ENCODE data around the gene TLN1.
A peak's percentile ranks its signal among the peaks of the same experiment; 100 is the strongest.

The TLN1 gene

DNA sequence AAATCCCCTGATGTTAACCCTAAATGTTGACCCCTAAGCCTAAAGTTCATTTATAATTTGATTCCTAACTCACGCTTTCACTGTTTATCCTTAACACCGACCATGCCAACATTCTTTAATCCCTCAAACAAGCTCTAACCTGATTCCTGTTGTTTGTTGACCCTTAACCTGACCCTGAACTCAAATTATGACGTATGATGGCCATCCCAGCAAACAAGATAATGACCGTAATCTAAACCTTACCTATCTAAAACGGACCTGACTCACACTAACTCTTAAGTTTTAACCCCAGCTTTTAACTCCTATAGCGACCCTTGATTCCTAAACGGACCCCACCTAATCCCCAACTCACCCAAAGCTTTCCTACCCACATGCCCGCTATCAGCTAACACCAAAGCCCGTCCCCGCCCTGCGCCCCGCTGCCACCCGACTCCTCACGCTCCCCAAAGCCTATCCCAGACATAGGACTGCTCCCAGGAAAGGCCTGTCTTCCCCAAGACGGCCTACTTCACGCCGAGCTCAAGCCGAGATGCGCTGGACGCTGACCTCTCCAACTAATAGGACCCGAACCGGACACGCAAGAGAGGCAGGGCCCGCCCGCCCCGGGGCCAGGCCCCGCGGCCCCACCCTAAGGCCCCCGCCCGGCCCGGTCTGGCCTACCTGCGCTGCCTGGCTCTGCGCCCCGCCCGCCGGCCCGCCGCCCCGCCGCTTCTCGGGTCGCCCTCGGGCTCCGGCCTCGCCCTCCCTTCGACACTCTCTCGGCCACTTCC, 395 bp downstream of the TLN1 start:
- peak overlapping the region; percentile 94 for H3K4me3 ChIP-seq (ENCODE audit: low read depth, low read length)
- TF ChIP-seq, protein P1, sequence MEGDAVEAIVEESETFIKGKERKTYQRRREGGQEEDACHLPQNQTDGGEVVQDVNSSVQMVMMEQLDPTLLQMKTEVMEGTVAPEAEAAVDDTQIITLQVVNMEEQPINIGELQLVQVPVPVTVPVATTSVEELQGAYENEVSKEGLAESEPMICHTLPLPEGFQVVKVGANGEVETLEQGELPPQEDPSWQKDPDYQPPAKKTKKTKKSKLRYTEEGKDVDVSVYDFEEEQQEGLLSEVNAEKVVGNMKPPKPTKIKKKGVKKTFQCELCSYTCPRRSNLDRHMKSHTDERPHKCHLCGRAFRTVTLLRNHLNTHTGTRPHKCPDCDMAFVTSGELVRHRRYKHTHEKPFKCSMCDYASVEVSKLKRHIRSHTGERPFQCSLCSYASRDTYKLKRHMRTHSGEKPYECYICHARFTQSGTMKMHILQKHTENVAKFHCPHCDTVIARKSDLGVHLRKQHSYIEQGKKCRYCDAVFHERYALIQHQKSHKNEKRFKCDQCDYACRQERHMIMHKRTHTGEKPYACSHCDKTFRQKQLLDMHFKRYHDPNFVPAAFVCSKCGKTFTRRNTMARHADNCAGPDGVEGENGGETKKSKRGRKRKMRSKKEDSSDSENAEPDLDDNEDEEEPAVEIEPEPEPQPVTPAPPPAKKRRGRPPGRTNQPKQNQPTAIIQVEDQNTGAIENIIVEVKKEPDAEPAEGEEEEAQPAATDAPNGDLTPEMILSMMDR (IDR thresholded peaks at IDR 0.05; ENCODE audit: borderline replicate concordance, insufficient read depth, low read depth, low read length), result no peak

DNA sequence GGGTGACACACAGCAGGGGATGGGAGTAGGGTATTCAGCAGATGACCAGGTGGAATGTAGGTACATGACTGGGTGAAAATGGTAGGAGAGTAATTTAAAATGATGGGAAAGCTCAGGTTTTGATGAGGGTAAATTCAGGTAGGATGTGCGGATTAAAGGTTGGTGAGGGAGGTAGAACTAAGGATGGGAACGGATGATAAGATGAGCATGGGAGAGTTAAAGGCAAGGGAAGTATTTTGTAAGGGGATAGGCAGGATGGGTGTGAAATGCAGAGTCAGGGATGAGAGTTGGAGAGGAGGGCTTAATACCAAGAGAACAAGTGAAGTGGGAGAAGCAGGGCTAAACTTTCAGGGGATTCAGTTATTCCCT, 1.5 kb downstream of the TLN1 start:
- TF ChIP-seq, protein P1 (IDR thresholded peaks at IDR 0.05; ENCODE audit: borderline replicate concordance, insufficient read depth, low read depth, low read length), result no peak
- peak overlapping the region; percentile 94 for H3K4me3 ChIP-seq (ENCODE audit: low read depth, low read length)

- H3K4me3 ChIP-seq (ENCODE audit: low read depth, low read length), result peak overlapping the region; percentile 94
- TF ChIP-seq, protein P1 (IDR thresholded peaks at IDR 0.05; ENCODE audit: borderline replicate concordance, insufficient read depth, low read depth, low read length), result peak; percentile 51; the same call in 1 of the 2 replicates
Observed at GRCh38 chr9:35729700-35730485, 2.1 kb downstream of the TLN1 start.

DNA sequence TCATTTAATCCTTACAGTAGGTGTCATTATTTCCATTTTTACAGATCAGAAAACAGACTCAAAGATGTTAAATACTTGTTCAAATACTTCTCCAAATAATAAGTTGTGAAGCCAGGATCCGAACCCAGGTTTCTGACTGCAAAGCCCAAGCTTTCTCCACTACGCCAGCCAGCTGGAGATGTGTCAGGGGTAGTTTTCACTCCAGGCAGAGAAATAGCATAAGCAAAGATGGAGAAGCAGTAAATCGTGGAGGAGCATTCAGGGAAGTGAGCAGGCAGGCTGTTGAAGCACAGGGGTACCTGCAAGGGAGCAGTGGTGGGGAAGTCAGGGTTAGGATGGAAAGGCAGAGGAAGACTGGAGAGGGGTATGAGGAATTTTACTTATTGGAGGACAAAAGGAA, 2.9 kb downstream of the TLN1 start:
- H3K4me3 ChIP-seq (ENCODE audit: low read depth, low read length), result peak overlapping the region; percentile 94
- TF ChIP-seq, protein P1 (IDR thresholded peaks at IDR 0.05; ENCODE audit: borderline replicate concordance, insufficient read depth, low read depth, low read length), result no peak

- H3K4me3 ChIP-seq (ENCODE audit: low read depth, low read length), result peak overlapping the region; percentile 35
- TF ChIP-seq, protein P1 (IDR thresholded peaks at IDR 0.05; ENCODE audit: borderline replicate concordance, insufficient read depth, low read depth, low read length), result no peak
Observed at GRCh38 chr9:35728041-35728971, 3.7 kb downstream of the TLN1 start.

- peak overlapping the region; percentile 35 for H3K4me3 ChIP-seq (ENCODE audit: low read depth, low read length)
- TF ChIP-seq, protein P1 (IDR thresholded peaks at IDR 0.05; ENCODE audit: borderline replicate concordance, insufficient read depth, low read depth, low read length), result no peak
Observed at GRCh38 chr9:35727676-35728040, 4.3 kb downstream of the TLN1 start.

All from GM12875 (cell line).